SK-N-SH (cell line): ENCODE data around the gene CUBN. TPM values are rescaled to one million over a fixed set of nuclear protein-coding genes. Genes with fewer than 3 reads are reported as not detected.
A peak's percentile ranks its signal among the peaks of the same experiment; 100 is the strongest.

Source experiments
- CHD2 ChIP-seq: fragments of 150-350 bp; IDR thresholded peaks from 2 replicates; pipeline ENCODE4 v1.6.1; 2018; ENCODE audit warnings: low read length; ENCODE audit not compliant: partially characterized antibody
- ELF1 ChIP-seq: IDR thresholded peaks from 2 replicates; pipeline ENCODE4 v1.4.0; 2012
- EZH2phosphoT487 ChIP-seq: fragments of 200-600 bp; sonication (generic); IDR thresholded peaks from 2 replicates; pipeline ENCODE4 v1.6.1; 2017; ENCODE audit warnings: low read depth, mixed run types, mild to moderate bottlenecking, antibody characterized with exemption, moderate library complexity, borderline replicate concordance
- GATA2 ChIP-seq: sonication (generic); formaldehyde crosslinking; IDR thresholded peaks from 2 replicates; pipeline ENCODE4 v1.5.0; 2020; ENCODE audit warnings: mild to moderate bottlenecking, missing genetic modification reagents
- JUND ChIP-seq: IDR thresholded peaks from 2 replicates; pipeline ENCODE4 v1.4.0; 2012
- MEF2A ChIP-seq: IDR thresholded peaks from 2 replicates; pipeline ENCODE4 v1.4.0; 2012; ENCODE audit warnings: low read depth, borderline replicate concordance
- POLR2AphosphoS5 ChIP-seq: IDR thresholded peaks from 2 replicates; pipeline ENCODE4 v1.6.1; 2012; ENCODE audit warnings: low read depth, low read length
- RAD21 ChIP-seq: IDR thresholded peaks from 2 replicates; pipeline ENCODE4 v1.6.1; 2012; ENCODE audit warnings: mild to moderate bottlenecking, low read length
- RCOR1 ChIP-seq: fragments of 150-350 bp; IDR thresholded peaks from 2 replicates; pipeline ENCODE4 v1.6.1; 2017; ENCODE audit warnings: antibody characterized with exemption, low read length
- TAF1 ChIP-seq: IDR thresholded peaks from 2 replicates; pipeline ENCODE4 v1.6.1; 2012; ENCODE audit warnings: low read depth, mild to moderate bottlenecking, low read length, moderate library complexity, borderline replicate concordance
- TCF12 ChIP-seq: IDR thresholded peaks from 2 replicates; pipeline ENCODE4 v1.4.0; 2012
- TEAD4 ChIP-seq: IDR thresholded peaks from 2 replicates; pipeline ENCODE4 v1.4.0; 2012; ENCODE audit warnings: mild to moderate bottlenecking, borderline replicate concordance; ENCODE audit not compliant: insufficient read depth
- YY1 ChIP-seq: IDR thresholded peaks from 2 replicates; pipeline ENCODE4 v1.4.0; 2012; ENCODE audit warnings: low read depth, mild to moderate bottlenecking
- polyA plus RNA-seq, 3 experiments: library from polyadenylated mRNA; depleted of rRNA; stranded (reverse); fragments of >200 nt; gene quantifications; 2 replicates each; pipeline ENCODE4 v1.2.3, GENCODE V29; 2012
- TF ChIP-seq, protein P1 (sequence below): IDR thresholded peaks from 2 replicates; pipeline ENCODE4; 2012
- TF ChIP-seq, protein P2 (sequence below): IDR thresholded peaks from 2 replicates; pipeline ENCODE4 v1.4.0; 2012; ENCODE audit warnings: low read depth, borderline replicate concordance
- TF ChIP-seq, protein P3 (sequence below): fragments of 150-350 bp; IDR thresholded peaks from 2 replicates; pipeline ENCODE4 v1.6.1; 2016; ENCODE audit warnings: mild to moderate bottlenecking, low read depth, low read length
- TF ChIP-seq, protein P4 (sequence below): fragments of 150-350 bp; IDR thresholded peaks from 2 replicates; pipeline ENCODE4 v1.6.1; 2017; ENCODE audit warnings: antibody characterized with exemption, low read length, low read depth, borderline replicate concordance
- TF ChIP-seq, protein P5 (sequence below): fragments of 200-600 bp; sonication (generic); IDR thresholded peaks from 2 replicates; pipeline ENCODE4 v1.6.1; 2017; ENCODE audit warnings: antibody characterized with exemption, mild to moderate bottlenecking, moderate library complexity

Gene CUBN
- polyA plus RNA-seq, 1 of the 3 experiments (the other 2 are of a cell fraction) = 2.4 TPM

DNA sequence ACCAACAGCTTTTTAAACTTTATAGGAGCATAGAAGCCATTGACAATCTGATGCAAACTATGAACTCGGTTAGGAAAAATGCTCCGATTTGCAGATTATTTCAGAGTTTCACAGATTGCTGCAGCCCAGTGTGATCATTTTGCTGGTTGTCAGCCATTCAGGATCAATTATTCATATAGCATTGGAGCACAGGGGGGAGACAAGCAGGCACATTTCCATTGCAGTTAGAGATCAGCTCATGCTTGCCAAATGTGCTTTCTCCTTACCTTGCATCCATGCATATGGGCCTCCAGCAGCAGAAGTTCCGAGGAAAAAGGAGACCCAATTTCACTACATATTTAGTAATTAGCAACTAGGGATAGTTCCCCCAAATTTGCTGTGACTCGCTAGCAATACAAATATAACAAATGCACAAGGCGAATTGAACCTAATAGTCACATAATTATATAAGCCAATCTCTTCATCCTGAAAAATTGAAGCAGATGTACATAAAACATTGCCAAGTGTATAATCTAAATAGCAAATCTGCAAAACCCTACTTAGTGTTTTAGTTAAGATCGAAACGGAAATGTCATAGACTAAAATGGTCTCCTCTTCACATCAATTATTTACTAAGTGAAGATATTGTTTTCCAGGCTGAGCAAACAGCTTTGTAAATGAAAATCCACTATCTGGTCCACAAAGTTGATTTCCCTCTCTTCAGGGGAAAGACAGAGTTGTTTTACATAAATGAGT, 262.9 kb downstream of the CUBN start (continued):
- TF ChIP-seq, protein P1, sequence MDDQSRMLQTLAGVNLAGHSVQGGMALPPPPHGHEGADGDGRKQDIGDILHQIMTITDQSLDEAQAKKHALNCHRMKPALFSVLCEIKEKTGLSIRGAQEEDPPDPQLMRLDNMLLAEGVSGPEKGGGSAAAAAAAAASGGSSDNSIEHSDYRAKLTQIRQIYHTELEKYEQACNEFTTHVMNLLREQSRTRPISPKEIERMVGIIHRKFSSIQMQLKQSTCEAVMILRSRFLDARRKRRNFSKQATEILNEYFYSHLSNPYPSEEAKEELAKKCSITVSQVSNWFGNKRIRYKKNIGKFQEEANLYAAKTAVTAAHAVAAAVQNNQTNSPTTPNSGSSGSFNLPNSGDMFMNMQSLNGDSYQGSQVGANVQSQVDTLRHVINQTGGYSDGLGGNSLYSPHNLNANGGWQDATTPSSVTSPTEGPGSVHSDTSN = peak; percentile 62
- TF ChIP-seq YY1 (no peak), RAD21 (peak; percentile 16; the same call in 1 of the 2 replicates), MEF2A (no peak), GATA2 (CRISPR knock-in tag) (peak; percentile 95), EZH2phosphoT487 (no peak), ELF1 (no peak), RCOR1 (peak; percentile 79; the same call in 1 of the 2 replicates), TAF1 (no peak), POLR2AphosphoS5 (no peak; the same call in 1 of the 2 replicates), TEAD4 (peak; percentile 88), JUND (peak; percentile 35; the same call in 1 of the 2 replicates), CHD2 (peak; percentile 83), TCF12 (peak; percentile 71)
- TF ChIP-seq, protein P2, sequence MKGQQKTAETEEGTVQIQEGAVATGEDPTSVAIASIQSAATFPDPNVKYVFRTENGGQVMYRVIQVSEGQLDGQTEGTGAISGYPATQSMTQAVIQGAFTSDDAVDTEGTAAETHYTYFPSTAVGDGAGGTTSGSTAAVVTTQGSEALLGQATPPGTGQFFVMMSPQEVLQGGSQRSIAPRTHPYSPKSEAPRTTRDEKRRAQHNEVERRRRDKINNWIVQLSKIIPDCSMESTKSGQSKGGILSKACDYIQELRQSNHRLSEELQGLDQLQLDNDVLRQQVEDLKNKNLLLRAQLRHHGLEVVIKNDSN = no peak
- TF ChIP-seq, protein P3, sequence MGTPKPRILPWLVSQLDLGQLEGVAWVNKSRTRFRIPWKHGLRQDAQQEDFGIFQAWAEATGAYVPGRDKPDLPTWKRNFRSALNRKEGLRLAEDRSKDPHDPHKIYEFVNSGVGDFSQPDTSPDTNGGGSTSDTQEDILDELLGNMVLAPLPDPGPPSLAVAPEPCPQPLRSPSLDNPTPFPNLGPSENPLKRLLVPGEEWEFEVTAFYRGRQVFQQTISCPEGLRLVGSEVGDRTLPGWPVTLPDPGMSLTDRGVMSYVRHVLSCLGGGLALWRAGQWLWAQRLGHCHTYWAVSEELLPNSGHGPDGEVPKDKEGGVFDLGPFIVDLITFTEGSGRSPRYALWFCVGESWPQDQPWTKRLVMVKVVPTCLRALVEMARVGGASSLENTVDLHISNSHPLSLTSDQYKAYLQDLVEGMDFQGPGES = no peak
- TF ChIP-seq, protein P4, sequence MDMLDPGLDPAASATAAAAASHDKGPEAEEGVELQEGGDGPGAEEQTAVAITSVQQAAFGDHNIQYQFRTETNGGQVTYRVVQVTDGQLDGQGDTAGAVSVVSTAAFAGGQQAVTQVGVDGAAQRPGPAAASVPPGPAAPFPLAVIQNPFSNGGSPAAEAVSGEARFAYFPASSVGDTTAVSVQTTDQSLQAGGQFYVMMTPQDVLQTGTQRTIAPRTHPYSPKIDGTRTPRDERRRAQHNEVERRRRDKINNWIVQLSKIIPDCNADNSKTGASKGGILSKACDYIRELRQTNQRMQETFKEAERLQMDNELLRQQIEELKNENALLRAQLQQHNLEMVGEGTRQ = no peak
- TF ChIP-seq, protein P5, sequence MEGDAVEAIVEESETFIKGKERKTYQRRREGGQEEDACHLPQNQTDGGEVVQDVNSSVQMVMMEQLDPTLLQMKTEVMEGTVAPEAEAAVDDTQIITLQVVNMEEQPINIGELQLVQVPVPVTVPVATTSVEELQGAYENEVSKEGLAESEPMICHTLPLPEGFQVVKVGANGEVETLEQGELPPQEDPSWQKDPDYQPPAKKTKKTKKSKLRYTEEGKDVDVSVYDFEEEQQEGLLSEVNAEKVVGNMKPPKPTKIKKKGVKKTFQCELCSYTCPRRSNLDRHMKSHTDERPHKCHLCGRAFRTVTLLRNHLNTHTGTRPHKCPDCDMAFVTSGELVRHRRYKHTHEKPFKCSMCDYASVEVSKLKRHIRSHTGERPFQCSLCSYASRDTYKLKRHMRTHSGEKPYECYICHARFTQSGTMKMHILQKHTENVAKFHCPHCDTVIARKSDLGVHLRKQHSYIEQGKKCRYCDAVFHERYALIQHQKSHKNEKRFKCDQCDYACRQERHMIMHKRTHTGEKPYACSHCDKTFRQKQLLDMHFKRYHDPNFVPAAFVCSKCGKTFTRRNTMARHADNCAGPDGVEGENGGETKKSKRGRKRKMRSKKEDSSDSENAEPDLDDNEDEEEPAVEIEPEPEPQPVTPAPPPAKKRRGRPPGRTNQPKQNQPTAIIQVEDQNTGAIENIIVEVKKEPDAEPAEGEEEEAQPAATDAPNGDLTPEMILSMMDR = no peak
- TF ChIP-seq, all 33 proteins: peak for 12
